Coronary artery (tissue), 2 donors: Measurements from ENCODE around the gene BLVRB.
"Not testable (repeated sequence)": the region's sequence is repeated elsewhere in the genome, so short reads cannot be mapped to it uniquely, and the experiment has no call there.

ENCODE experiments used
- DNase-seq: peaks from one replicate; pipeline ENCODE4 v3.0.0-alpha.2; 2017; ENCODE audit warnings: low spot score
- H3K27ac ChIP-seq, 2 donors: fragments of 200-600 bp; sonication (generic); one replicate each; pipeline ENCODE4 v1.5.1; 2016 to 2019
- H3K4me3 ChIP-seq: fragments of 200-600 bp; sonication (generic); 2 replicates; pipeline ENCODE4 v1.5.1; 2016; ENCODE audit warnings: mild to moderate bottlenecking, moderate library complexity
- CTCF ChIP-seq: fragments of 200-600 bp; sonication (generic); IDR thresholded peaks from one replicate; pipeline ENCODE4 v1.5.1; 2019; ENCODE audit warnings: antibody characterized with exemption

Gene BLVRB

DNA sequence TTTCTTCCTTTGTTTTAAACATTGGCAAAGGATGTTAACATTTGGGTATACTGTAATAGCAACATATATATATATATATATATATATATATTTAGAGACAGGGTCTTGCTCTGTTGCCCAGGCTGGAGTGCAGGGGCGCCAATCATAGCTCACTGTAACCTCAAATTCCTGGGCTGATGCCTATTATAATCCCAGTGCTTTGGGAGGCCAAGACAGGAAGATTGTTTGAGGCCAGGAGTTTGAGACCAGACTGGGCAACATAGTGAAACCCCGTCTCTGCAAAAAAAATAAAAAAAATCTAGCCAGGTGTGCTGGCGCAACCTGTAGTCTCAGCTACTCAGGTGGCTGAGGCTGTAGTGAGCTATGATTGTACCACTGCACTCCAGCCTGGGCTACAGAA is 5.4 kb downstream of the BLVRB start:
- no peak overlapping the region for H3K4me3 ChIP-seq
- no peak overlapping the region for H3K27ac ChIP-seq
- TF ChIP-seq CTCF, result no peak
- no peak for DNase-seq

DNA sequence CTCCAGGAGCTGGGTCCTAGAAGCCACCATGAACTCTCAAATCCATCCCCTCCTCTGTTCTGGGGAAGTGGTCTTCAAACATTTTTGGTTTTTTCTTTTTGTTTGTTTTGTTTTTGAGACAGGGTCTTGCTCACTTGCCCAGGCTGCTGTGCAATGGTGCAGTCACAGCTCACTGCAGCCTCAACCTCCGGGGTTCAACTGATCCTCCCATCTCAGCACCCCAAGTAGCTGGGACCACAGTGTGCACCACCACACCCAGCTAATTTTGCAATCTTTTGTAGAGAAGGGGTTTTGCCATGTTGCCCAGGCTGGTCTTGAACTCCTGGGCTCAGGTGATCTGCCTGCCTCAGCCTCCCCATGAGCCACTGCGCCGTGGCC is 7.0 kb downstream of the BLVRB start:
- Histone ChIP-seq H3K27ac (no peak overlapping the region), H3K4me3 (no peak overlapping the region)
- no peak for TF ChIP-seq CTCF
- no peak for DNase-seq

GRCh38 chr19:40457953-40458596 is 7.5 kb downstream of the BLVRB start:
- DNase-seq, result no peak
- Histone ChIP-seq H3K4me3 (no peak overlapping the region), H3K27ac (no peak overlapping the region)
- no peak for TF ChIP-seq CTCF

DNA sequence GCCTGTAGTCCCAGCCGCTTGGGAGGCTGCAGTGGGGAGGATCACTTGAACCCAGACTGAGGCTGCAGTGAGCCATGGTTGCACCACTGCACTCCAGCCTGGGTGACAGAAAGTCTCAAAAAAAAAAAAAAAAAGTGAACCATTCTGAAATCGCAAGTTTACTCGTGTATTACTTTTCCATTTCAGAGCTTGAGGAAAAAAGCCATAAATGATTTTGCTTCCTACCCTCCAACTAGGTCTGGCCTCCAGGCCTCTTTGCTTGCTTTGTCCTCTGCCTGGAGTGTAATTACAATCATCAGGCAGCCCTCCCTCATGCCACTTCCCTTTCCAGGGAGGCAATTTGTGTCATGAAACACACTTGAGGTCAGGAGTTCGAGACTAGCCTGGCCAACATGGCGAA is 8.5 kb downstream of the BLVRB start:
- Histone ChIP-seq H3K27ac (no peak overlapping the region), H3K4me3 (no peak overlapping the region)
- DNase-seq, result no peak
- TF ChIP-seq CTCF, result no peak

DNA sequence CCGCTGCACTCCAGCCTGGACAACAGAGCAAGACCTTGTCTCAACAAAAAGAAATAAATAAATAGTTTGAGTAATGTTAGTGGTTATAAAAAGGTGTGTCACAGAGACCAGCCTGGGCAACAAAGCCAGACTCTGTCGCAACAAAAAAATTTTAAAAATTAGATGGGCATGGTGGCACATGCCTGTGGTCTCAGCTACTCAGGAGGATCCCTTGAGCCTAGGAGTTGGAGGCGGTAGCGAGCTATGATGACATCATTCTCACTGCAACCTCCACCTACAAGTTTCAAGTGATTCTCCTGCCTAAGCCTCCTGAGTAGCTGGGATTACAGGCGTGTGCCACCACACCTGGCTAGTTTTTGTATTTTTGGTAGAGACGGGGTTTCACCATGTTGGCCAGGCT is 11.6 kb downstream of the BLVRB start:
- not testable (repeated sequence) for H3K4me3 ChIP-seq, H3K27ac ChIP-seq, DNase-seq

DNA sequence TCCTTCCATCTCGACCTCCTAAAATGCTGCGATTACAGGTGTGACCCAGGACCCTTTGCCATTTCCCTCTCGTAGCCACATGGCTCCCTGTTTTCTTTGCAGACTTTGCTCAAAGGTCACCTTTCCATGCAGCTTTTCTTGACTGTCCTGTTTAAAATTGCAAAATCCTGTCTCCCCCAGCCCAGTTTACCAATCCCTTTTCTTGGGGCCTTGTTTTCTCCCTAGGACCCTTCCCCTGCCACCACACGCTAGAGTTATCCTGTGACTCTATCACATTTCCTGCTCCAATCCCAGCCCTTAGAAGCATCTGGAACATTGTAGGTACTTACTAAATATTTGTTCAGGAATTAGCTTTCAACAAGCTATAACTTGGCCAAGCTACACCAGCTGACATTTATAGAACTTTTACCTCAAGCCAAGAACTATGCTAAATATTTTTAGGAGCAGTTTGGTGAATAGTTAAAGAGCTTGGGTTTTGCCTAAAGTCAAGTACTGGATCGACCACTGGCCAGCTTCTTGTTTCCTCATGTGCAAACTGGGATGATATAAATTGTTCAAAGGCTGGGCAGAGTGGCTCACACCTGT is 12.3 kb downstream of the BLVRB start:
- Histone ChIP-seq H3K27ac (no peak overlapping the region), H3K4me3 (no peak overlapping the region)
- no peak for DNase-seq
- no peak for TF ChIP-seq CTCF

DNA sequence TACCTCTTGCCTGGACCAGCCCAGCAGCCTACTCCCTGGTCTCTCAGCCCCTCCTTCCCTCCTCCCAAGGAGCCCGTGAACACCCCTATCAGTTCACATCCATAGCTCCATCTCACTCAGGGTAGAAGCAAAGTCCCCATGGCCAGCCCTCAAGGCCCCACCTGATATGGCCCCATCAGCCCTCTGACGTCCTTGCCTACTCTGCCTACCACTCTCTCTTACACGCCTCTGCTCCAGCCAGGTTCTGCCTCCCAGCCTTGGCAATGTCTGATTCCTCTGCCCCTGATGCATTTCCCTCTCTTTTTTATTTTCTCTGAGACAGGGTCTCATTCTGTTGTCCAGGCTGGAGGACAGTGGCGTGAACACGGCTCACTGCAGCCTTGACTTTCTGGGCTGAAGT is 13.5 kb downstream of the BLVRB start:
- no peak overlapping the region for H3K27ac ChIP-seq
- TF ChIP-seq CTCF, result no peak
- H3K4me3 ChIP-seq, result no peak overlapping the region
- DNase-seq, result no peak
